HEK293 (cell line): ENCODE data around the gene CLIP4.

Experiments used
- CTCF ChIA-PET: fragments of 350-600 bp; formaldehyde crosslinking; extraction: SDS; loops from one replicate; lab custom pipeline; 2021; ENCODE audit warnings: antibody characterized with exemption; lab: Yijun Ruan, JAX
- POLR2A ChIA-PET: fragments of 300-600 bp; formaldehyde crosslinking; extraction: SDS; loops from one replicate; lab custom pipeline; 2020; ENCODE audit warnings: antibody characterized with exemption, inconsistent platforms; lab: Yijun Ruan, JAX
- H3K27ac ChIP-seq: fragments of 200-500 bp; sonication (Bioruptor generic); 2 replicates; pipeline ENCODE4 v1.5.1; 2014; ENCODE audit warnings: low read depth, low read length, control low read depth, inconsistent platforms; ENCODE audit errors: extremely low read depth
- H3K36me3 ChIP-seq, 2 experiments: fragments of 200-500 bp in 1 of 2; sonication (Bioruptor generic) in 1 of 2; 1 replicate in 1 of 2; 2 replicates in 1 of 2; pipeline ENCODE4 v1.5.1; 2014 to 2017; ENCODE audit warnings: inconsistent platforms in 2 of 2, low read length in 2 of 2; ENCODE audit not compliant: control insufficient read depth in 2 of 2, insufficient read depth in 1 of 2
- H3K4me1 ChIP-seq: fragments of 200-500 bp; sonication (Bioruptor generic); 2 replicates; pipeline ENCODE4 v1.5.1; 2014; ENCODE audit warnings: mild to moderate bottlenecking, low read length, inconsistent platforms; ENCODE audit not compliant: control insufficient read depth, insufficient read depth
- H3K4me3 ChIP-seq: 2 replicates; pipeline ENCODE4 v1.5.1; 2011; ENCODE audit warnings: low read depth, mild to moderate bottlenecking, control low read depth, low read length, moderate library complexity
- H3K9me3 ChIP-seq: fragments of 200-500 bp; sonication (Bioruptor generic); 2 replicates; pipeline ENCODE4 v1.5.1; 2014; ENCODE audit warnings: low read depth, low read length, inconsistent platforms; ENCODE audit not compliant: control insufficient read depth, insufficient read depth
- SP7 ChIP-seq: fragments of 450-650 bp; formaldehyde crosslinking; IDR thresholded peaks from 2 replicates; pipeline ENCODE4 v1.5.1; 2016; ENCODE audit warnings: missing biosample characterization, missing genetic modification characterization
- TCF7L2 ChIP-seq: IDR thresholded peaks from 2 replicates; pipeline ENCODE4 v1.6.1; 2011; ENCODE audit warnings: low read depth, mild to moderate bottlenecking, inconsistent platforms, low read length, moderate library complexity, borderline replicate concordance
- ZFP41 ChIP-seq: fragments of 450-650 bp; formaldehyde crosslinking; IDR thresholded peaks from 2 replicates; pipeline ENCODE4 v1.5.1; 2016; ENCODE audit warnings: missing biosample characterization, missing genetic modification characterization, borderline replicate concordance
- ZNF140 ChIP-seq: fragments of 450-650 bp; formaldehyde crosslinking; IDR thresholded peaks from 2 replicates; pipeline ENCODE4 v1.5.1; 2016; ENCODE audit warnings: missing biosample characterization, missing genetic modification characterization
- ZNF324 ChIP-seq: fragments of 450-650 bp; formaldehyde crosslinking; IDR thresholded peaks from 2 replicates; pipeline ENCODE4 v1.5.1; 2016; ENCODE audit warnings: missing biosample characterization, missing genetic modification characterization
- ZNF335 ChIP-seq: fragments of 450-650 bp; formaldehyde crosslinking; conservative IDR thresholded peaks from 2 replicates; pipeline ENCODE4 v1.5.1; 2016; ENCODE audit warnings: missing biosample characterization, missing genetic modification characterization
- ZNF37A ChIP-seq: fragments of 450-650 bp; IDR thresholded peaks from 2 replicates; pipeline ENCODE4 v1.5.1; 2018; ENCODE audit warnings: missing biosample characterization, missing genetic modification characterization
- ZNF558 ChIP-seq: fragments of 450-650 bp; formaldehyde crosslinking; IDR thresholded peaks from 2 replicates; pipeline ENCODE4 v1.5.1; 2016; ENCODE audit warnings: missing biosample characterization, missing genetic modification characterization
- ZNF561 ChIP-seq: fragments of 450-650 bp; IDR thresholded peaks from 2 replicates; pipeline ENCODE4 v1.5.1; 2018; ENCODE audit warnings: missing biosample characterization, missing genetic modification characterization, borderline replicate concordance
- ZNF76 ChIP-seq: fragments of 450-650 bp; formaldehyde crosslinking; IDR thresholded peaks from 2 replicates; pipeline ENCODE4; 2016; ENCODE audit warnings: low read depth, missing biosample characterization, missing genetic modification characterization, borderline replicate concordance
- TF ChIP-seq, protein P1 (sequence below): fragments of 450-650 bp; formaldehyde crosslinking; IDR thresholded peaks from 2 replicates; pipeline ENCODE4 v1.5.1; 2016; ENCODE audit warnings: missing biosample characterization, missing genetic modification characterization, borderline replicate concordance
- TF ChIP-seq, protein P2 (sequence below): fragments of 450-650 bp; formaldehyde crosslinking; IDR thresholded peaks from 2 replicates; pipeline ENCODE4 v1.5.1; 2017; ENCODE audit warnings: missing biosample characterization, missing genetic modification characterization

Gene CLIP4

DNA sequence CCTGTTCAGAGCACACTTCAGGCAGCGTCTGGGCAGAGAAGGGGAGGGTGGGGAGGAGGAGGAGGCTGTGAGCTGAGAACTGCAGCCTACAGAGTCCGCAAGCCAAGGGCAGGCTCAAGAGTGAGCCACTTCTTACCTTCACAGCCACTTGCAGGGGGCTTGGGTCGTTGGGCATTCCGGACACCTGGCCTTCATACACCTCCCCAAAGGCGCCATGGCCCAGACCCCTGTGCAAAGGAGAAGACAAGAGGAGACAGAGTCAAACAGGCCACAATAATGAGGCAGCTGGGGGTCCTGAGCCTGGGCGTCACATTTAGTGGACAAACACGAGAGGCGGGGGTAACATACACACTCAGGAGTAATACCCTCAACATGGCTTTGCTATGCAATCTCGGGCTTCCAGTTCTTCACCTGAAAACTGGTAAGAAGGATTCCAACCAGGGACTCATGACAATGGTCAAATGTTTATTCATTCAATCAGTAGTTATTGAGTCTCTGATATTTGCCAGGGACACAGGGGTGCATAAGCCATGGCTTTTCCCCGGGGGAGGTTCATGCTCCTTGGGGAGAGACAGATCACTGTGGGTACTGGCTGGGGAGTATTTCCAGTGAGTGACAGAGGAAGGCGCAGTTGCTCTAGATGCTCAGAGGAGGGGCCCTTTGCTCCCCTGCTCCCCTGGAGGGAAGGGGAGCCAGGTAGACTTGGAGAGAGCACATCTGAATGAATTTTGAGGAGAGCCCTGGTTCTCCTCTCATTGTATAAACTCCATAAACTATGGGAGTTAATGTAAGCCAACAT is 107.4 kb downstream of the CLIP4 start:
- no peaks in the 10 kb centered on the region for H3K4me1 ChIP-seq
- H3K36me3 ChIP-seq: no peaks in the 10 kb centered on the region
- CTCF ChIA-PET: no interaction called here
- H3K27ac ChIP-seq: no peak overlapping the region
- POLR2A ChIA-PET: no interaction called here
- no peaks in the 10 kb centered on the region for H3K9me3 ChIP-seq
- TF ChIP-seq, protein P1, sequence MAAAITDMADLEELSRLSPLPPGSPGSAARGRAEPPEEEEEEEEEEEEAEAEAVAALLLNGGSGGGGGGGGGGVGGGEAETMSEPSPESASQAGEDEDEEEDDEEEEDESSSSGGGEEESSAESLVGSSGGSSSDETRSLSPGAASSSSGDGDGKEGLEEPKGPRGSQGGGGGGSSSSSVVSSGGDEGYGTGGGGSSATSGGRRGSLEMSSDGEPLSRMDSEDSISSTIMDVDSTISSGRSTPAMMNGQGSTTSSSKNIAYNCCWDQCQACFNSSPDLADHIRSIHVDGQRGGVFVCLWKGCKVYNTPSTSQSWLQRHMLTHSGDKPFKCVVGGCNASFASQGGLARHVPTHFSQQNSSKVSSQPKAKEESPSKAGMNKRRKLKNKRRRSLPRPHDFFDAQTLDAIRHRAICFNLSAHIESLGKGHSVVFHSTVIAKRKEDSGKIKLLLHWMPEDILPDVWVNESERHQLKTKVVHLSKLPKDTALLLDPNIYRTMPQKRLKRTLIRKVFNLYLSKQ (tag by site-specific recombination): no peak
- TF ChIP-seq ZNF561 (tag by site-specific recombination) (no peak), ZNF324 (tag by site-specific recombination) (no peak)
- TF ChIP-seq, protein P2, sequence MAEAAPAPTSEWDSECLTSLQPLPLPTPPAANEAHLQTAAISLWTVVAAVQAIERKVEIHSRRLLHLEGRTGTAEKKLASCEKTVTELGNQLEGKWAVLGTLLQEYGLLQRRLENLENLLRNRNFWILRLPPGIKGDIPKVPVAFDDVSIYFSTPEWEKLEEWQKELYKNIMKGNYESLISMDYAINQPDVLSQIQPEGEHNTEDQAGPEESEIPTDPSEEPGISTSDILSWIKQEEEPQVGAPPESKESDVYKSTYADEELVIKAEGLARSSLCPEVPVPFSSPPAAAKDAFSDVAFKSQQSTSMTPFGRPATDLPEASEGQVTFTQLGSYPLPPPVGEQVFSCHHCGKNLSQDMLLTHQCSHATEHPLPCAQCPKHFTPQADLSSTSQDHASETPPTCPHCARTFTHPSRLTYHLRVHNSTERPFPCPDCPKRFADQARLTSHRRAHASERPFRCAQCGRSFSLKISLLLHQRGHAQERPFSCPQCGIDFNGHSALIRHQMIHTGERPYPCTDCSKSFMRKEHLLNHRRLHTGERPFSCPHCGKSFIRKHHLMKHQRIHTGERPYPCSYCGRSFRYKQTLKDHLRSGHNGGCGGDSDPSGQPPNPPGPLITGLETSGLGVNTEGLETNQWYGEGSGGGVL: no peak
- TF ChIP-seq, all 188 proteins: peak for 0
- no peak overlapping the region for H3K4me3 ChIP-seq

DNA sequence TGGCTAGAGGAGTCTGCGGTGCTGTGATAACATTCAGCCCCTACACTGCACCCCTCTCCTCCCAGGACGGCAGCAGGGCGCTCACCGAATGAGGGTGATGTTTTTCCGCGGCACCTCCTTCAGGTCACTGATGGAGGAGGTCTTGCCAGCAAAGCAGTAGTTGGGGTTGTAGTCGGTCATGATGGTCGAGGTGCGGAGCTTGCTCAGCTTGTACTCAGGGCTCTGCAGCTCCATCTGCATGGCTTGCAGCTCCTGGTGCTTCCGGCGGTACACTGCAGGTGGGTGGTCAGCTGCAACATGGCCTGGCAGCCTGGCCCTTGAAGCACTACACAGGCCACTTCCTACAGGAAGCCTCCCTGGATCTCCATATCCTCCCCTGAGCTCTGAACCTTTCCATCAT is 108.0 kb downstream of the CLIP4 start:
- ChIA-PET CTCF (no interaction called here), POLR2A (no interaction called here)
- Histone ChIP-seq H3K36me3 (no peaks in the 10 kb centered on the region), H3K9me3 (no peaks in the 10 kb centered on the region), H3K4me1 (no peaks in the 10 kb centered on the region), H3K4me3 (no peak overlapping the region), H3K27ac (no peak overlapping the region)
- no peak for TF ChIP-seq SP7 (tag by site-specific recombination)
- TF ChIP-seq TCF7L2: no peak
- TF ChIP-seq ZNF37A (tag by site-specific recombination): no peak

DNA sequence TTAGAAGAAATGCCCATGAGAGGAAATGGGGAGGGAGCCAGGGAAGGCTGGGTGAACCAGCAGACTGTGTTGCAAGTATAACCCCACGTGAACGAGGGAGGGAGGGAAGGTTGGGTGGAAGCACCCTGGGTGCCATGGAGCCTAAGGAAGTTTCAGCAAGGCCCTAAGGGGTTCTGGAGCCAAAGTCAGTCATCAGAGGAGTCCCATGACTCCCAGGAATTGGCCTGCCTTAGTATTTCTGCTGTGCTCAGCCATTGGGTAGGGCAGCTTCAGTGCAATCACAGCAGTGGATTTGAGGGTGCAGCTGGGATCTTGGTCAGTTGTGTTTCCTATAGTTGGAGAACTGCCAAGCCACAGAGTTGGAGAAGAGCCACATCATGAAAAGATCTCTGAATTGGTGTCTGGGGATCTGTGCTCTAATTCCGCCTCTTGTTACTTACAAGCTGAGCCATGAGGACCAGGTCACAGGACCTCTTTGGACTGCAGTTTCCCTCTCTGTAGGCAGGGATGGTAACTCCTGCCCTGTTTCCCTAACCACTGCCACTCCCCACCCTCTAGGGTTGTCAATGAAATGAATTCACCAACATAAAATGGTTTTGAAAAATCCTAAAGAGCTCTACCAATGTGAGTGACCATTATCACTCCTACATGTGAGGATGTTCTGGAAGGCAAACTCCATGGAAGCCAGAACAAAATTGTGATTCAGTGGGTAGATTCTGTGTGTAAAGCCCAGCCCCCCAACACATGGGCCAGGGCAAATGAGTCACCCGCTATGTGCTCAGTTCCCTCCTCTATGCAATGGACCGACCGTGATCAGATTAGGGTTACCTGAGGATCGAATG is 108.9 kb downstream of the CLIP4 start:
- CTCF ChIA-PET: interaction anchor here (0.8 to 1.0 kb wide), 2 partner anchors 14 to 630 kb away, joined by 3 to 4 read pairs; no protein-coding TSS in a partner anchor
- no peak overlapping the region for H3K27ac ChIP-seq
- TF ChIP-seq ZNF558 (tag by site-specific recombination): no peak
- TF ChIP-seq ZFP41 (tag by site-specific recombination): no peak
- TF ChIP-seq ZNF335 (tag by site-specific recombination): peak; percentile 68
- no peak for TF ChIP-seq ZNF76 (tag by site-specific recombination)
- no peak for TF ChIP-seq ZNF140 (tag by site-specific recombination)
- no peaks in the 10 kb centered on the region for H3K4me1 ChIP-seq
- no peaks in the 10 kb centered on the region for H3K36me3 ChIP-seq
- POLR2A ChIA-PET: no interaction called here
- no peaks in the 10 kb centered on the region for H3K9me3 ChIP-seq
- no peak overlapping the region for H3K4me3 ChIP-seq
